22Rv1 (cell line): ENCODE results near the gene HPDL.

Source experiments
- H3K27ac ChIP-seq: fragments of 450-650 bp; 2 replicates; pipeline ENCODE4 v1.5.1; 2017
- CTCF ChIP-seq: fragments of 450-650 bp; IDR thresholded peaks from 2 replicates; pipeline ENCODE4 v1.5.1; 2017; ENCODE audit warnings: mild to moderate bottlenecking
- ZFX ChIP-seq: fragments of 450-650 bp; IDR thresholded peaks from 2 replicates; pipeline ENCODE4 v1.6.1; 2017; ENCODE audit warnings: antibody characterized with exemption, borderline replicate concordance

Gene HPDL

DNA sequence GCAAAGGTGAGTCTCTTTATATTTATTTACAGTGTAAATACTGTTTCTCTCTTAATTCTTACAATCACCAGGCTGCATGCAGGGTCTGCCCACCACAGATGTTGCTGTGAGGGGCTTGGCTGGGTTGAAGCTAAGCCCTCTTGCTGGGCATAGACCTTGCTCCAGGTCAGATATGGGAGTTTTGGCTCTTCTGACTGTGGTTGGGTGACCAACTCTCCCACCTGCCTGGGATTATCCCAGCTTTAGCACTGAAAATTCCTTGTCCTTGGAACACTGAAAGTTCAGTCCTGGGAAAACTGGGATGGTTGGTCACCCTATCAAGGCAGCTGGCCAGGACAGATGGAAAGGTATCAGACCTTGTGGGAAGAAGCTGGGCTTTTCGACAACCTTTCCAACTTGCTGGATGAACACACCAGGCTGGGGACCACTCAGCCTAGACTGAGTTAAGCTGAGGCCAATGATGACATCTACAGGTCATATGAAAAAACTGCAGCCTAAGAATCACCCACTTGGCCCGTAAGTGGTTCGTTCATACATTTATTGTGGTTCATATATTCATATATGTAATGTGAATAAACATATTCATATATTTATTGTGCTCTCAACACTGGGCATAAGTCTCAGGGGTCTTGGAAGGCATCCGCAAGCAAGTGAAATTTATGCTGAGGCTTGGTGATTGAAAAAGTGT lies 26.6 kb upstream of the HPDL start:
- no peak overlapping the region for H3K27ac ChIP-seq
- peak; percentile 85 for TF ChIP-seq CTCF
- TF ChIP-seq ZFX, result no peak

- H3K27ac ChIP-seq, result no peak overlapping the region
- TF ChIP-seq CTCF, result no peak
- TF ChIP-seq ZFX, result no peak
Observed at GRCh38 chr1:45300669-45300997, 26.1 kb upstream of the HPDL start.

GRCh38 chr1:45302505-45303150 lies 24.1 kb upstream of the HPDL start:
- no peak for TF ChIP-seq CTCF
- TF ChIP-seq ZFX, result no peak
- peak overlapping the region; percentile 79 for H3K27ac ChIP-seq

DNA sequence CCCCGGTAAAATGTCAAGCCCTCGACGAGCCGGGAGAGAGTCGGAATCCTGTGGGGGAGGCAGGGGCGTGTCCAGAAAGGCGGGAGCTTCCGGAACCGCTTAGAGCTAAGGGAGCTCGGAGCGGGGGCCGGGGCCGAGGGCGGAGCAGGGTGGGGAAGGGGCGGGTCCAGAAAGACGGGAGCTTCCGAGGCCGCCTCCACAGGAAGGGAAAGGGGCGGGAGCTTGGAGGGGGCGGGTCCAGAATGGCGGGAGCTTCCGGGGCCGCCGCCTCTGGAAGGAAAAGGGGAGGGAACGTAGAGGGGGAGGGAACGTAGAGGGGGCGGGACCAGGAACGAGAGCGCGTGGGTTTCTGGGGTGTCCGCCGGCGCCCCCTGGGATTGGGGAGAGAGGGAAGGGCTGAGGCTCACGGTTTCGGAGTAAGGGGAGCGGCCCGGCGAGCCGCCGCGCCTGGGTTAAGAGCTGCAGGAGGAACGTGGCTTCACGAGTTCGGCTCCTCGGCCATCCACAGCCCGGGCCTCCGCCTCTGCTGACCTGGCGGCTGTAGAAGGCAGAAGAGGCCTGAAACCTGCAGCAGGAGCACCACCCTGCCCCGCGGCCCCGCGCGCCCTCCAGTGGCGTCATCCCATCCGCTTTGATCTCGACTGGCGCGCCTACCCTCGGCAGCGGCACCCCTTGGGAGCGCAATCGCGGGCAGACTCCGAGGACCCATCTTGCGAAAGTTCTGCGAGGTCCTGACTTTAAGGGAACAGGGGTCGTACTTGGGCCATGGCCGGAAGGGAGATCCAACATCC lies 23.0 kb upstream of the HPDL start:
- H3K27ac ChIP-seq, result peak overlapping the region; percentile 79
- peak; percentile 83 for TF ChIP-seq CTCF
- TF ChIP-seq ZFX, result no peak

- H3K27ac ChIP-seq, result peak overlapping the region; percentile 79
- TF ChIP-seq ZFX (no peak), CTCF (peak; percentile 42)
Observed at GRCh38 chr1:45304311-45305081, 22.2 kb upstream of the HPDL start.

- TF ChIP-seq ZFX, result no peak
- H3K27ac ChIP-seq, result no peak overlapping the region
Observed at GRCh38 chr1:45305231-45305630, 21.5 kb upstream of the HPDL start.

- H3K27ac ChIP-seq, result no peak overlapping the region
- TF ChIP-seq CTCF, result no peak
- TF ChIP-seq ZFX, result no peak
Observed at GRCh38 chr1:45306319-45306718, 20.4 kb upstream of the HPDL start.
